22Rv1 (cell line): ENCODE measurements around the gene HS2ST1.

ENCODE experiments used
- ZFX ChIP-seq: fragments of 450-650 bp; IDR thresholded peaks from 2 replicates; pipeline ENCODE4 v1.6.1; 2017; ENCODE audit warnings: antibody characterized with exemption, borderline replicate concordance
- TF ChIP-seq, protein P1 (sequence below): fragments of 450-650 bp; IDR thresholded peaks from 2 replicates; pipeline ENCODE4 v1.5.1; 2017; ENCODE audit warnings: mild to moderate bottlenecking

DNA sequence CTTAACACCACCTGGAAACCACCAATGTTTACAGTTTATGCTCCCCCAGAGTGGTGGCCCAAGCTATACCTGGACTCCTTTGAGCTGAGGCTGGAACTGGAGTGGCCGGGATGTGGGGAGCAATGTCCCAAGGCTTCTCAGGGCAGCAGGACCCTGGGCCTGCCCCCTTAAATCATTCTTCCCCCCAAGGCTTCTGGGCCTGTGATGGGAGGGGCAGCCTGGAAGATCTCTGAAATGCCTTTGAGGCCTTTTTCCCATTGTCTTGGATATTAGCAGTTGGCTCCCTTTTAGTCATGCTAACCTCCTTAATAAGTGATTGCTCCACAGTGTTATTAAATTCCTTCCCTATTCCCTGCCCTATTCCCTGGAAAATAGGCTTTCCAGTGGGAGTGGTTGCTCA is 185.8 kb downstream of the HS2ST1 start:
- TF ChIP-seq, protein P1, sequence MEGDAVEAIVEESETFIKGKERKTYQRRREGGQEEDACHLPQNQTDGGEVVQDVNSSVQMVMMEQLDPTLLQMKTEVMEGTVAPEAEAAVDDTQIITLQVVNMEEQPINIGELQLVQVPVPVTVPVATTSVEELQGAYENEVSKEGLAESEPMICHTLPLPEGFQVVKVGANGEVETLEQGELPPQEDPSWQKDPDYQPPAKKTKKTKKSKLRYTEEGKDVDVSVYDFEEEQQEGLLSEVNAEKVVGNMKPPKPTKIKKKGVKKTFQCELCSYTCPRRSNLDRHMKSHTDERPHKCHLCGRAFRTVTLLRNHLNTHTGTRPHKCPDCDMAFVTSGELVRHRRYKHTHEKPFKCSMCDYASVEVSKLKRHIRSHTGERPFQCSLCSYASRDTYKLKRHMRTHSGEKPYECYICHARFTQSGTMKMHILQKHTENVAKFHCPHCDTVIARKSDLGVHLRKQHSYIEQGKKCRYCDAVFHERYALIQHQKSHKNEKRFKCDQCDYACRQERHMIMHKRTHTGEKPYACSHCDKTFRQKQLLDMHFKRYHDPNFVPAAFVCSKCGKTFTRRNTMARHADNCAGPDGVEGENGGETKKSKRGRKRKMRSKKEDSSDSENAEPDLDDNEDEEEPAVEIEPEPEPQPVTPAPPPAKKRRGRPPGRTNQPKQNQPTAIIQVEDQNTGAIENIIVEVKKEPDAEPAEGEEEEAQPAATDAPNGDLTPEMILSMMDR = no peak
- no peak for TF ChIP-seq ZFX
